NCI-H146 (cell line): ENCODE data around the gene KBTBD12.
A peak's percentile ranks its signal among the peaks of the same experiment; 100 is the strongest.
"Not testable (repeated sequence)": the region's sequence is repeated elsewhere in the genome, so short reads cannot be mapped to it uniquely, and the experiment has no call there.

Experiments used
- DNase-seq: peaks from one replicate; lab custom pipeline; 2025; lab: John Stamatoyannopoulos, UW

Gene KBTBD12

DNA sequence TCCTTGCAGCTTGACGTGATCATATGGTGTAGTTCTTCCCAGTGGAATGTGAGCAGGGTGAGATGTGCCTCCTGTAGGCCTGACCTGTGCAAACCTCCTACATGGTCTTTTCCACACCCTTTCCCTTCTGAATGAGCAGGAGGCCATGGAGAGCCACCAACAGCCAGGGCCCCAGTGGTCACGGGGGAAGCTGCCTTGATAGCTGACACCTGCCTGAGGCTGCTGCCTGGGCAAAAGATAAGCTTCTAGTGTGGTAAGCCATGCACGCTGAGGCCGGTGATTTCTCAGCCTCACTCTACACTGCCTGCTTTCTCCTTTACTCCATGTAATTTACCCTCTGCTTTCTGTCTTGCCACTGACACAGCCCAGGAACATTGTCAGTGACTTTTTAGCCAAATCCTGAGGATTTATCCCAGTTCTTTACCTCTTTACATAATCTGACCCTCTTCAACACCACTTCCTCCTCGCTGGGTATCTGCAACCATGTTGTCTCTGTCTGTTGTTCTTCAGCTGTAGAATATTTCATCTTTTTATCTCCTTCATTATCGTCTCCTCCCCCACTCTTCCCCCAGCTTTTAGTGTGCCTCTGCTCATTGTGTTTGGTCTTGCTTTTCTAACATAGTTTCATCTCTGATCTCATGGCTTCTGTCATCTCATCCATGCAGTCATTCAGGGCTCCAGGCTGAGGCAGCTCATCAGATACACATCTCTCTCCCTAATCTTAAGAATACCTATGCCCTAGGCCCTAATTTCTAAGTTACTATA is 11.2 kb upstream of the KBTBD12 start:
- DNase-seq: no peak

DNA sequence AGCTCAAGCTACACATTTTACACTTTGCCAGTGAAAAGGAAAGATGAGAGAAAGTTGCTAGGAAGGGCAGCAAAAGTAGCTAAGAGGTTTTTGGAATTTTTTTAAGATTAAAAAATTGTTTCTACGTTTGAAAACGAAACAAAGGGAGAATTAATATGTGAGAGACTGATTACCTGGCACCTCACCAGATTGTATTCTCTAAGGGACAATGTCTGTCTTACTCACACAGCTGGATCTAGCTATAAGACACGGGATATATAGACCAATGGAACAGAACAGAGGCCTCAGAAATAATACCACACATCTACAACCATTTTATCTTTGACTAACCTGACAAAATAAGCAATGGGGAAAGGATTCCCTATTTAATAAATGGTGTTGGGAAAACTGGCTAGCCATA is 9.5 kb upstream of the KBTBD12 start:
- no peak for DNase-seq

DNA sequence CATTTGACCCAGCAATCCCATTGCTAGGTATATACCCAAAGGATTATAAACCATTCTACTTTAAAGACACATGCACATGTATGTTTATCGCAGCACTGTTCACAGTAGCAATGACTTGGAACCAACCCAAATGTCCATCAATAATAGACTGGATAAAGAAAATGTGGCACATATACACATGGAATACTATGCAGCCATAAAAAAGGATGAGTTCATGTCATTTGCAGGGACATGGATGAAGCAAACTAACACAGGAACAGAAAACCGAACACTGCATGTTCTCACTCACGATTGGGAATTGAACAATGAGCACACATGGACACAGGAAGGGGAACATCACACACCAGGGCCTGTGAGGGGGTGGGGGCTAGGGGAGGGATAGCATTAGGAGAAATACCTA is 8.4 kb upstream of the KBTBD12 start:
- DNase-seq: not testable (repeated sequence)

DNA sequence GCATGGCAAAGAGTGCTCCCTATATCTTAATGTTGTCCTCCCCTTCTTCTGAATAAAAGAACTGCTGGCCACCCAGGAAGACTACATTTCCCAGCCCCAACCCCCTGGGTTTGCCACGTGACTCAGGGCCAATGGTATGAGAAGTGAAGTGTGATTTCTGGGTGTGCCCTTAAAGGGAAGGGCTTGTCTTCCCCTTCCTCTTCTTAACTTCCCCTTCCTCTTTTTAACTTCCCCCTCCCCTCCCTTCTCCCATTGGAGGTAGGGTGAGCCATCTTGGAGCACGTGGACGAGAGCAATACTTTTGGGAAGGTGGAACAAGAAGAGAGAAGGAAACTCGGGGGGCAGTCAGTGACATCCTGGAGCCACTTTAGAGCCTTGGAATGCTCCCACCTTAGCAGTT is 6.8 kb upstream of the KBTBD12 start:
- no peak for DNase-seq

DNA sequence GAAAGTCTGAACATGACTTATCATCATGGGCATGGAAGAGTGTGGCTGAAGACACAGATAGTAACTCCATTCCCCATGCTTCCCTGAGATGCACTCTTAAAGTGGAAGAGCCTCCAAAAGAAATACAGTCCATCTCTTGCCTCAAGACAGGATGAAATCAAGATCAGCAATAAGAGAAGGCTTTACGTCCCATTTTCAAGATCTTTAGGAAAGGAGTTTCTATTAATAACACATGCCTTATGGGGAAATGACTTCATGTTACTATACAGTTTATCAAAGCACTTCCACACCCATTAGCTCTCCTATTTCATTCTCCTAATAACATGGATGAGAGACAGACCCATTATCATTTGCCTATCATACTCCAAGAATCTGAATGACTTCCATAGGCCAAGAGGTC is 6.1 kb upstream of the KBTBD12 start:
- no peak for DNase-seq

DNA sequence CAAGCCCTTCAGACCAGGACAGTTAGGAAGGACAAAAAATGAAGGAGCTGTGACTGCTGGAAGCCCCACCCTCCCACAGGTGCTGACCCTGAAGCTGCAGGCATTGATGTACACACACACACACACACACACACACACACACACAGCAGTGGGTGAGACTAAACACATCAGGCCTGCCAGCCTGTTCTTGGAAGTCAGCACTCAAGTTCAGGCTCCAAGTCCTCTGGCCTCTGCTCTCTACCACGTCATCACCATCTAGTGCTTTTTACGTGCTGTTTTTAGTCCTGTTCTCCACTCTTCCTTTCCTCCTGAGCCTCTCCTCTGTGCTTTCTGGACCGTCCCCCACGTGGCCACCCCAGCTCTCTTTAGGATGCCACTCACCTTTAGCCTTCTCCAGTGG is 5.4 kb upstream of the KBTBD12 start:
- DNase-seq: no peak

DNA sequence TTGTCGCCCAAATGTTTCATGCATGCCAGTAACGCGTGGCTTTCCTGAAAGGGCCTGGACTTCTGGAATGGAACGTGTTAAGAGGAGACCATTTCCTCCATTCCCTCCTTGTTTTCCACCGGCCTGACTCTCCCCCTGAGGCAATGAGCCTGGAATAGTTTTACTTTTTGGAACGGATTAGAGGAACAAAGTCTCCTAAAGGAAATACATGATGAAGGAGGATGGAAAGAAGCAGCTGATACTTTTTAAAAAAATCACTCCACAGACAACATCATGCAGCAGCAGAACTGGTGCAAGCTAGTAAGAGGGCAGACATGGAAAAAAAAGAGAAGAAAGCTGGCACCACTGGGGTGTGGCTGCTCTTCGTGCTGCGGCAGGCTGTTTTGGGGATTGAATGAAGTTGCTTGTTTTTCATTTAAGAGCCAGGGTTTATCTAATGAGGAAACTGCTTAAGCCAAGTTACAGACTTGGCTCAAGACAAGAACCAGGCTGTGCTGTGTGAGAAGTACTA is 3.6 kb upstream of the KBTBD12 start:
- no peak for DNase-seq

DNA sequence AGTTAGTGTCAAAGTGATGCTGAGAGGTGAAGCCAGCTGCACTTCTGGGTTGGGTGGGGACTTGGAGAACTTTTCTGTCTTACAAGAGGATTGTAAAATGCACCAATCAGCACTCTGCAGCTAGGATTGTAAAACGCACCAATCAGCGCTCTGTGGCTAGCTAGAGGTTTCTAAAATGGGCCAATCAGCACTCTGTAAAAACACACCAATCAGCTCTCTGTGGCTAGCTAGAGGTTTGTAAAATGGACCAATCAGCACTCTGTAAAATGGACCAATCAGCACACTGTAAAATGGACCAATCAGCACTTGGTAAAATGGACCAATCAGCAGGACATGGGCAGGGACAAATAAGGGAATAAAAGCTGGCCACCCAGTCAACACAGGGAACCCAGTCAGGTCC is 1.2 kb upstream of the KBTBD12 start:
- DNase-seq: not testable (repeated sequence)

DNA sequence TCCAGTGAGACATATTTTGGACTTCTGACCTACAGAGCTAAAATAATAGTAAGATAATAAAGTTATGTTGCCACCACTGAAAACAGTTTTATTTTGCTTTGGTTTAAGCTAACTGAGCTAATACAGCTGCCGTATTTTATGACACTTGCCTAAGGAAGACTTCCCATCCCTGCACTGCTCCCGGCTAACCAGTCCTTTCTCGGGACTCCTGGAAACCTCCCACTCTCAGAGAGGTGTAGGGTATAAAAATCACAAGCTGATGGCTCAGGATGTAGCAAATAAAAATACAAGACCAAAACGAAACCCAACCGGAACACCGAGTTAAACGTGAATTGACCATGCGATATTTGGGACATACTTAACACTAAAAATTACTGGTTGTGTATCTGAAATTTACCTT is 448 bp upstream of the KBTBD12 start:
- no peak for DNase-seq

DNA sequence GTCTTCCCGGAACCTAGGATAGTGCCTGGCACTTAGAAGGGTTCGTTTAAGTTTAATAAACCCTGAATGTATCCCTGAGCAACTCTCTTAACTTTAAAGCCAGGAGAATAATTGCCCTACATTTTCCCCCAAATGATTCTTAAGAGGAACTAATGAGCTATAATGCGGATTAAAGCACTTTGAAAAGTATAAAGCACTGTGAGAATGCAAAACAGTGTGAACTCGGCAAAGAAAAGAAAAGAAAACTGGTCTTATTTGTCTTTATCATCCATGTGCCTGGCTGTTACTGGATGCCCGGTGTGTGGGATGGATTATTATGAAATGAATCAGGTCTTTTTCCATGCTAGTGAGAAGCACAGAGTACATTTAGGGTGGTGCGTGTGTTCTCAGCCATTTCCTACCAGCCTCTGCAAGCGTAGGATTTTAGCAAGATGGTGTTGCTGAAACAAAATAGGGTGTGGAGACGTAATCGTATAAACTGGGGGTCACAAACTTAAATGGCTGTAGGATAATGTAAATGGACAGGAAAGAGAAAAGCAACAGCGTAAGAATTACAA is 983 bp downstream of the KBTBD12 start:
- DNase-seq: no peak

DNA sequence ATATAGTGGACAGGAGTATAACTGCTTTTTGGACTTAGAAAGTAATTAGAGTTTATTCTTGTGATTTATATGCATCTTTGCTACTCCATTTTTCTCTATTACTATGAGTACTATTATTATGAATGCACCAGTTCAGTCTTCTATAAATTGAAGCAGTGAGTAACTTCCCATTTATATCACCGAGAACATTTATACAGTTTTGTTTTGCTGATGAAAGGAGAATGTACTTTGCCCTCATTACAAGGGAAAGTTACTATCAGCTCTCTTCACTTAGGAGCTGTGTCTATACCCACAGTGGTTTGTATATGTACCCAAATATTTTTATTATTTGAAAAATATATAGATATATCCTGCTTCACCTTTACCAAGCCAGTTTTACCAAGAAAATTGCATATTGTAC is 5.7 kb downstream of the KBTBD12 start:
- no peak for DNase-seq

DNA sequence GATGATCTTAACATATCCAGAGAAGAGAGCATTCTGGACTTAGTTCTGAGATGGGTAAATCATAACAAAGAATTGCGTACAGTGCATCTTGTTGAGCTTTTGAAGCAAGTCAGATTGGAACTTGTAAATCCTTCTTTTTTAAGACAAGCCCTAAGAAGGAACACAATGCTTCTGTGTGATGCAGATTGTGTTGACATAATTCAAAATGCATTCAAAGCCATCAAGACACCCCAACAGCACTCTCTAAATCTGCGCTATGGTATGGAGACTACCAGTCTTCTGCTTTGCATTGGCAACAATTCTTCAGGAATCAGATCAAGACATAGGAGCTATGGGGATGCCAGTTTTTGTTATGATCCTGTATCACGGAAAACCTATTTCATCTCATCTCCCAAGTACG is 8.6 kb downstream of the KBTBD12 start:
- no peak for DNase-seq

DNA sequence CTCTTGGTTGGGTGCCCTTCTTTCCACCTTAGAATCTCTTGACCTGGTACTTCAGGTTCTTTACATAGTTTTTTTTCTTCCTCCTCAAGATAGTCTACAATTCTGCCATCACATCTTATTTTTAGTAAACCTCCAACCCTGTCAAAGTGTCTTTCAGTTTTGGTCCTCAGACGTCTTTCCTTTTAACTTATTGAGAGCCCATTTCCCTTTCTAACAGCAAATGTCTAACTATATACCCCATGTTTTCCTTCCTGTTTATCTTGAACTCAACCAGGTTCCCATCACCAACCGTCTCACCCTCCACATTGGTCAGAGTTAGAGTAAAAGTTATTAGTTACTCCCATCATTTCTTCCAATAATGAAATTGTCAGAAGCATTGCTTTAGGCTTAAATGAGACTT is 10.4 kb downstream of the KBTBD12 start:
- no peak for DNase-seq

DNA sequence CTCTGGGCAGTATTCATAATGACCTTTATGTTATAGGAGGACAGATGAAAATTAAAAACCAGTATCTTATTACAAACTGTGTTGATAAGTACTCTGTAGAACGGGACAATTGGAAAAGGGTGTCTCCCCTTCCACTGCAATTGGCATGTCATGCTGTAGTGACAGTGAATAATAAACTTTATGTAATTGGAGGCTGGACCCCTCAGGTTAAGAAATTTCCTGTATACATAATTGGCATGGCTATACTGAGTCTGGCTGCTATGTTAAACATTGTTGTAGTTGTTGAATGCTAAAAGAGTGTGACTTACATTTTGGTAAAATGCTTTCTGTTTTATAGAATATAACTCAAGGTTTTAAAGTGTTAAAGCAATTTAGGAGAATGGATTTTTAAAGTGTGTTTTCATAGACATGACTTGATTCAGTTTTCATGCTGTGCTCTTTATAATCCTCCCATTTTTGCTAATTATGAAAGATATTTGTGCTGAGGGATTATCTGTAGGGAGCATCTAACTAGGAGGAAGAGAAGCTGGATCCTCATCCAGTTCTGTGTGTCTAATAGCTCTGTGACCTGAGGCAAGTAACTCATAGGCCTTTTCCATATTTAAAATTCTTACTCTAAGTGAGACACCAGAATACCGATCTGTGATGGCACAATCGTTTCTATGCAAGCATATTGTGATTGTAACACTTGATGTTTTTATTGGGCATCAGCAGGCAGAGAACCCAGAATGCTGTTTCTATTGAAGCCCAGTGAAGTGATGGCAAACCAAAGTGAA is 13.0 kb downstream of the KBTBD12 start:
- DNase-seq: peak; percentile 7

DNA sequence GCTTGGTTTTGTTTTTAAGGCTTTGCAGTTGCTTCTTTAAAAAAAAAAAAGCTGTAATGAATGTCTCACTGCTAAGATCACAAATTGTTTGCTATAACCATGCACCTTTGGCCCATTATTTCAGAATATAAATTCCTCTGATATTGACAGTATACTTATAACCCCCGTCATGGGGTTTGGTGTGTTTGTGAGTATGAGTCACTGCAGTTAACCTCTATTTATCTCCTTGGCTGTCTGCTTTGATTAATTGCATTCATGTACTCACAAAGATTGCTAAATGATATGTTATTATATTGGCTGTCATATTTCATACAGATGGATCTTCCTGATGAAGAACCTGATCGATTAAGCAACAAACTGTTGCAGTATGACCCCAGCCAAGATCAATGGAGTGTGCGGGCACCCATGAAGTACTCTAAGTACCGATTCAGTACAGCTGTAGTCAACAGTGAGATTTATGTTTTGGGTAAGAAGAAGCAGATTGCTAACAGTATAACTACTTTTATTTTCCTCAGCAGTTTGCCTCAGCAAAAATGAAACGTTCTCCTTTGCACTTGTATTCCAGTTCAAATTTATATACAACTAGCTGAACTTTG is 14.9 kb downstream of the KBTBD12 start:
- peak; percentile 68 for DNase-seq

DNA sequence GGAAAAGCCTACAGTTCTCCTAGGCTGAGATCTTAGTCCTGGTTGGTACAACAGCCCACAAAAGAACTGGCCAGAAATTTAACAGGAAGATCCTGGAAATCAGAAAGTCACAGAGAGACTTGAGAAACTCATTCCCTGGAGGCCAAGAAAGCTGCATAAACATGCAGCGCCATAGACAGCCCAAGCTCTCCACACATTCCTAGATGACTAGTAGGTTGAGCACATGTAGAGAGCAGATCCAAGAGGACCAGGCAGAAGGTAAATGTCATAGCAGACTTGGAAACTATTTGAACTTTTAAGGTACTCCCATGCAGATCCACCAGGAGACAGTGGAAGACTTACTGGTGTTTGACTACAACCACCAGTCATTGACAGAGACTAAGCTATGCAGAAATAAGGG is 18.4 kb downstream of the KBTBD12 start:
- DNase-seq: no peak

DNA sequence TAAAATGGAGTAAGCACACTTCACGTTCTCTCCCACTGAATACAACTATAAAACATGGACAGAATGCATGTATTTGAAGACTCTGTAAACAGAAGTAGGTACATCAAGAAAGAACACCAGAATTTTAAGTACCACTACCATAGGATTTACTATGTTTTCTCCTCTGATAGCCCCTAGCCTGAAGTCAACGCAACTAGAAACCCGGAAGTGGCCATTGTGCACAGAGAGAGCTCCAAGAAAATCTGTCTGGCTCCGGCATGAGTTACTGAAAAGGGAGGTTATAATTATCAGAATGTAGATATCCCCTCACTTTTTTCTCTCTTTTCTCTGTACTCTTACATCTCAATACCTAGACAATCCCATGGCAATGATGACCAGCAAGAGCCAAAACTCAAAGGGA is 23.8 kb downstream of the KBTBD12 start:
- no peak for DNase-seq

DNA sequence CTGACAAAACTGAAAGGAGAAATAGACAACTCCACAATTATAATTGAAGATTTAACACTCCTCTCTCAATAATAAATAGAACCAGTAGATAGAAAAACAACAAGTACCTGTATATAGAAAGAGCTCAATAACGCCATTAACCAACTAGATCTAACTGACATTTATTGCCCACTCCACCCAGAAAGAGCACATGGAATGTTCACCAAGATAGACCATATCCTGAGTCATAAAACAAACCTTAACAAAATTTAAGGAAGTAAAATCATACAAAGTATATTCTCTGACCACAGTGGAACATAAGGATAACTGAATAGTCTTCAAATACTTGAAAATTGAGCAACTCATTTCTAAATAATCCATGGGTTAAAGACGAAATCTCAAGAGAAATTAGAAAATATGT is 25.1 kb downstream of the KBTBD12 start:
- DNase-seq: no peak

DNA sequence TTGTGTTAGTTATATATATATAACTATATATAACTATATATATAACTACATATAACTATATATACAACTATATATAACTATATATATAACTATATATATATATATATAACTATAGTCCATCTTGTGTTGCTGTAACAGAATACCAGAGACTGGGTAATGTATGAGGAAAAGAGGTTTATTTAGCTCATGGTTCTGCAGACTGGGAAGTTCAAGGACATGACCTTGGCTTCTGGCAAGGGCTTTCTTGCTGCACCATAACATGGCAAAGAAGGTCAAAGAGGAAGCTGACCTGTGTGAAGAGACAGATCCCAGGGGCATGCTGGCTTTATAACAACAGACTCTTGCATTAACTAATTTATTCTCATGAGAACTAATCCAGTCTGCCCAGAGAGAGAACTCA is 27.6 kb downstream of the KBTBD12 start:
- DNase-seq: no peak

DNA sequence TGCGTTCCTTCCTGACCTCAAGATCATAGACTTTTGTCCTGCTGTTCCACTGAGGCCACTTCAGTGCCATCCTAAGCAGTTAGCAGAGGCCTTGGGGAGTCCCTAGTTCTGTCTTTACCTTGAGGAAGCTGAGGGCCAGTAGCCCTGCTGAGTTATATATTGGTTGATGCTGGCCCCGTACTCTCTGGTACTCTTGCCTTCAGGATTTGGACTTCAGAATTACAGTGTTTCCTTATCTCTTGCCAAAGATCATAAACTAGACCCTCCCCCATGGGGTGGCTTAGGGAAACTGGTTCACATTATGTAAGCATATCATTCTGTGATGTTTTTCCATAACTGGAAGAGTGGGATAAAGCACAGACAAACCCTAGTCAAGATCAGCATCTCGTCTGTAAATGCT is 33.2 kb downstream of the KBTBD12 start:
- no peak for DNase-seq

DNA sequence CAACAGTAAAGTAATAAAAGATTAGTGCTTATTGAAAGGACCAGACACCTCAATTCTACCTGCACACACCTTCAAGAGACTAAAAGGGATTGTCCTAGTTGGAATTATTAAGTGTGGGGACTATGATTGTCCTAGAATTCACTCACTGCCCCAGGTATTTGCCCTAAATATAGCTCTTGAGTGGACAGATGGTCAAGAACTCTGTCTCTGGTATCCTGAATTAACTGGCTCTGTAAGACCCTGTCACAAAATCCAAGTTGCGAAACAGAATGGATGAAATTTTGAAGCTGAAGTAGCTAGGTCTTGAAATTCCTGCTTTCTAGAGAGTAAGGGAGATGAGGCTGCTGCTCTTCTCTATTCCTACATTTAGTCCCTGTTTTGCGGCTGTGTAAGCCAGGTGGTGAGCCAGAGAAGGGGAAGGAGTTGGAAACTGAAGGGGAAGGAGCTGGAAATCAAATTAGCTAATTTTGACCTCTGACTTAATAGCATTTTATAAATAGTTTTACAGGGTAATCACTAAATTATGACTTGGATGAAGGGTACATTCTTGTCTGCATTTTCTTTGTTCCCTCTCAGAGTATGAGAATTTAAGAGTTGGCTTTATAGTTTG is 34.5 kb downstream of the KBTBD12 start:
- no peak for DNase-seq

DNA sequence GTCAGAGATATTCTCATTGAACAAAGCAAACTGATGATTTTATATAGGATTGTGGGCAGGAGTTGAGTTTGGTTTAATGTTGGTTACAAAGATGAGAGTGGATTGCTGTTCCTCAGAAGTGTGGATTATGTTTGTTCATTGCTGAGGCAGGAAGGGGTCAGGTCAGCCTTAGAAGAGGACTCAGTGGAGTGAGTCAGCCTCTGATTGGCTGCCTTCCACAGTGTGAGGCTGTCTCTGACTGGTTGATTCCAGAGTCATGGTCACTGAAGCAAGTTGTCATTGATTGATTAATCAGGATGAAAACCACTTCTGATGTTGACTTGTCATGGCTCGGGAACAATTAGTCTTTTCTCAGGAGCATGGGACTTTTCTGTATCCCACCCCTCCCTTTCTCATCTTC is 36.2 kb downstream of the KBTBD12 start:
- DNase-seq: no peak
